ENCODE measurements around the gene EXT2.

The EXT2 gene

DNA sequence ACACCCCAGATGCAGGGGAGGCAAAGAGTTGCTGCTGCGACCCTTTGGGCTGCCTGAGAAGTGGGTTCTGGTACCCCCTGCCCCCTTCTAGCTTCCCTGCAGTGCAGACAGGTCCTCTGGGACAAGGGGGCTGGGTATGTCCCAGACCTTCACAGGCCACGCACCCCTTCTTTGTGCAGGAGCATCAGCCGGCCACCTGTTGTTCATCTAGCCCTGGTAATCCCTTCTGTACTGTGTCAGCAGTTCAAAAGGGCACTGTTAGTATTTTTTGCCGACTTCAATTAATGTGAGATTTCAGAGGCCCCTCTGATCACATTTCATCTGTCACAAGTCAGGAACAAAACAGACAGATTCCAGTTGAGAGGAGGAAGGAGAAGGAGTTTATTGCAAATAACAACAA lies 164.6 kb downstream of the EXT2 start:
- in situ Hi-C loops (cut with MboI; ENCODE audit: low sequenced_read_pairs, unreplicated experiment): no loop called here
- DNase-seq (ENCODE audit: low spot score): no peak
- TF ChIP-seq, protein P1, sequence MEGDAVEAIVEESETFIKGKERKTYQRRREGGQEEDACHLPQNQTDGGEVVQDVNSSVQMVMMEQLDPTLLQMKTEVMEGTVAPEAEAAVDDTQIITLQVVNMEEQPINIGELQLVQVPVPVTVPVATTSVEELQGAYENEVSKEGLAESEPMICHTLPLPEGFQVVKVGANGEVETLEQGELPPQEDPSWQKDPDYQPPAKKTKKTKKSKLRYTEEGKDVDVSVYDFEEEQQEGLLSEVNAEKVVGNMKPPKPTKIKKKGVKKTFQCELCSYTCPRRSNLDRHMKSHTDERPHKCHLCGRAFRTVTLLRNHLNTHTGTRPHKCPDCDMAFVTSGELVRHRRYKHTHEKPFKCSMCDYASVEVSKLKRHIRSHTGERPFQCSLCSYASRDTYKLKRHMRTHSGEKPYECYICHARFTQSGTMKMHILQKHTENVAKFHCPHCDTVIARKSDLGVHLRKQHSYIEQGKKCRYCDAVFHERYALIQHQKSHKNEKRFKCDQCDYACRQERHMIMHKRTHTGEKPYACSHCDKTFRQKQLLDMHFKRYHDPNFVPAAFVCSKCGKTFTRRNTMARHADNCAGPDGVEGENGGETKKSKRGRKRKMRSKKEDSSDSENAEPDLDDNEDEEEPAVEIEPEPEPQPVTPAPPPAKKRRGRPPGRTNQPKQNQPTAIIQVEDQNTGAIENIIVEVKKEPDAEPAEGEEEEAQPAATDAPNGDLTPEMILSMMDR (IDR thresholded peaks at IDR 0.05; ENCODE audit: borderline replicate concordance, control extremely low read depth, extremely low read depth, insufficient read depth, missing control alignments): no peak

DNA sequence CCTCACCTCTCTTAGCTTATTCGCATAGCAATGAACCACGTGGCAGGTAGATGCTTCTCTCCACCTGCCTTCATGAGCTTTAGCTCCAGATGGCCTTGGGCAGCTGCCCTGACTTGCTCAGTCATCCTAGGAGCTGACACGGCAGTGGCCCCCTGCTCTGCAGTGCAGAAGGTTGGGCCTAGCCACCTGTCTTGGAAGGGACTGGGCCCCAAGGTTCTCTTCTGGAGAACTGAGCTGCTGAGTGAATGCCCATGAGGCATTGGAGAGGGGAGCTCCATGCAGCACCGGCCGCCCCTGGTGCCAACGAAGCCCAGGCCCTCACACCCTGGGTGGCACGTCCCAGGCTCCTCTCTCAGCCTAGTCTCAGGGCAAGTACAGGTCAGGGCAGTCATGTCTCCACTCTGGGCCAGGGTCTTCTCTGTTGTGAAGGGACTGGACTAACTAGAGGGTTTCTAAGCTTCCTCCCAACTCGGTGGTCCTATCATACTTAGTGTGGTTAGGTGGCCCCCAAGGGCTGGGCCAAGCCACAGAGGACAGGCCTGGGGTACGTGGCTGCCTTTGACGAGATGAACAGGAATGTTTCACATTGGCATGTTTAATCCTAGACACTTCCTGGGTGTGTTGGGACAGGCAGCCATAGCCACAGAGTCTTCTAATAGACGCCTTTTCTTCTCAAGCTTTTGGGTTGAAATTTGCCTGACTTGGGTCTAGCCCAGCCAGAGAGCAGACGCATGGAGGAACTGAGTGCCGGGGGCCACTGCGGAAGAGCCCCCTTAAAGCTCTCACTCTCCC lies 166.5 kb downstream of the EXT2 start:
- TF ChIP-seq, protein P1 (IDR thresholded peaks at IDR 0.05; ENCODE audit: borderline replicate concordance, control extremely low read depth, extremely low read depth, insufficient read depth, missing control alignments): no peak
- in situ Hi-C loops (cut with MboI; ENCODE audit: low sequenced_read_pairs, unreplicated experiment): no loop called here
- no peak for DNase-seq (ENCODE audit: low spot score)

DNA sequence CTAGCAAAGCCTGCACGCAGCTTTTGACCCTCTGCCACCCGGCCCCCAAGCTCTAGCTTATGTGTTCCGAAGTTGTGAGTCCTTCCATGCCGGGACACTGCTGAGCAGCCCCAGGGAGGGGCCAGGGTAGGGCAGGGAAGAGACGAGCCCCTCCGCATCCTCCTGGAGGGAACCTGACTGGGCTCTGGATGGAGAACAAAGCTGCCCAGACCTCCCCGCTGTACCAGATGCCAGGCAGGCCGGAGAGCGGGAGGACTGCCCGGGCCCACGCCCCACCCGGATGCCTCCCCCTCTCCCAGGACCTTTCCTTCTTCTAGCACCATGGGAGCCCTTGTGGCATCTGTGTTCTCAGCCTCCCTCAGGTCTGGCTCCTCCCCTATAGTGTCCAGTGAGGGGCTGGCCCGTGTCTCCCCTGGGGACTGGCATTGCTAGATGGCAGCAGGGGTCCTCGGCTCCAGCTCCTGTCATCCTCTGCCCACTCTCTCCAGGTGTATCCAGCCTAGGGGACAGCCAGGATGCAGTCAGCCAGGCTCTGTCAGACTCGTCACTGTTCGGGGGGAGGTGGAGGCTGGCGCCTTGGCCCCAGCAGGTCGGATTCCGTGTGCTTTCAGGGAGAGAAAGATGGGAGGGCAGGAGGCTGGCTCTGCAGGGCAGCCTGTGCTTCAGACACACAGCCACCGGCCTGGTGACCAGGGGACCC lies 168.4 kb downstream of the EXT2 start:
- DNase-seq (ENCODE audit: low spot score): no peak
- in situ Hi-C loops (cut with MboI; ENCODE audit: low sequenced_read_pairs, unreplicated experiment): no loop called here
- TF ChIP-seq, protein P1 (IDR thresholded peaks at IDR 0.05; ENCODE audit: borderline replicate concordance, control extremely low read depth, extremely low read depth, insufficient read depth, missing control alignments): no peak

GRCh38 chr11:44264438-44264749 lies 168.9 kb downstream of the EXT2 start:
- peak; percentile 26 for DNase-seq (ENCODE audit: low spot score)
- in situ Hi-C loops (cut with MboI; ENCODE audit: low sequenced_read_pairs, unreplicated experiment): no loop called here
- TF ChIP-seq, protein P1 (IDR thresholded peaks at IDR 0.05; ENCODE audit: borderline replicate concordance, control extremely low read depth, extremely low read depth, insufficient read depth, missing control alignments): no peak

GRCh38 chr11:44264761-44265160 lies 169.3 kb downstream of the EXT2 start:
- in situ Hi-C loops (cut with MboI; ENCODE audit: low sequenced_read_pairs, unreplicated experiment): no loop called here

GRCh38 chr11:44266056-44266780 lies 170.7 kb downstream of the EXT2 start:
- DNase-seq (ENCODE audit: low spot score): peak; percentile 27
- TF ChIP-seq, protein P1 (IDR thresholded peaks at IDR 0.05; ENCODE audit: borderline replicate concordance, control extremely low read depth, extremely low read depth, insufficient read depth, missing control alignments): no peak
- in situ Hi-C loops (cut with MboI; ENCODE audit: low sequenced_read_pairs, unreplicated experiment): no loop called here

More at GRCh38 chr11:44264761-44265160, 169.3 kb downstream of the EXT2 start:
- DNase-seq (ENCODE audit: low spot score): no peak
- TF ChIP-seq, protein P1 (IDR thresholded peaks at IDR 0.05; ENCODE audit: borderline replicate concordance, control extremely low read depth, extremely low read depth, insufficient read depth, missing control alignments): no peak

Measured in GM13976 (cell line).